ENCODE measurements around the gene NPAS3.

NPAS3 gene

DNA sequence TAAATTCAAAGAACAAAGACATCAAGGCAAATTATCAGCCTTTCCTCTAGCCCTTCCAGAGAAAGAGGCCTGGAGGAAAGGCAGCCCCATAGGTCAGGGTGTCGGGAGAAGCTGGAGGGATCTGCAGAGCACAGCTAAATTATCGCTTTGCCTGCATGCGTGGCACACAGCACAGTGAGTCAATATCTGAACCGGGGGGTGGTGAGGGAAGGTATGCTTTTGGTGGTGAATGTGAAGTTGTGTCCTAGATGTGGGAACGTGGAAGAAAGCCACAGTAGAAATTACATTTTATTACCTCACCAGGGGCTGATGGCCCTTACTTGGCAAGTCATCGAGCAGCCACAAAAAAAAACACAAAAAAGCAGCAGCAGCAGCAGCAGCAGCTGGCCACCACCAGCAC, 769.0 kb downstream of the NPAS3 start:
- no peak overlapping the region for H3K27ac ChIP-seq
- no peaks in the 10 kb centered on the region for H3K36me3 ChIP-seq (replicated peaks)
- no peaks in the 10 kb centered on the region for H3K27me3 ChIP-seq (replicated peaks)
- in situ Hi-C loops (cut with HindIII; ENCODE audit: low pct_ligation_motif_present, low sequenced_read_pairs): no loop called here
- TF ChIP-seq, protein P1, sequence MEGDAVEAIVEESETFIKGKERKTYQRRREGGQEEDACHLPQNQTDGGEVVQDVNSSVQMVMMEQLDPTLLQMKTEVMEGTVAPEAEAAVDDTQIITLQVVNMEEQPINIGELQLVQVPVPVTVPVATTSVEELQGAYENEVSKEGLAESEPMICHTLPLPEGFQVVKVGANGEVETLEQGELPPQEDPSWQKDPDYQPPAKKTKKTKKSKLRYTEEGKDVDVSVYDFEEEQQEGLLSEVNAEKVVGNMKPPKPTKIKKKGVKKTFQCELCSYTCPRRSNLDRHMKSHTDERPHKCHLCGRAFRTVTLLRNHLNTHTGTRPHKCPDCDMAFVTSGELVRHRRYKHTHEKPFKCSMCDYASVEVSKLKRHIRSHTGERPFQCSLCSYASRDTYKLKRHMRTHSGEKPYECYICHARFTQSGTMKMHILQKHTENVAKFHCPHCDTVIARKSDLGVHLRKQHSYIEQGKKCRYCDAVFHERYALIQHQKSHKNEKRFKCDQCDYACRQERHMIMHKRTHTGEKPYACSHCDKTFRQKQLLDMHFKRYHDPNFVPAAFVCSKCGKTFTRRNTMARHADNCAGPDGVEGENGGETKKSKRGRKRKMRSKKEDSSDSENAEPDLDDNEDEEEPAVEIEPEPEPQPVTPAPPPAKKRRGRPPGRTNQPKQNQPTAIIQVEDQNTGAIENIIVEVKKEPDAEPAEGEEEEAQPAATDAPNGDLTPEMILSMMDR (IDR thresholded peaks at IDR 0.05; ENCODE audit: low read depth, low read length, missing control alignments): no peak
- no peak overlapping the region for H3K4me3 ChIP-seq (ENCODE audit: low read depth, low read length)
- DNase-seq: no peak

DNA sequence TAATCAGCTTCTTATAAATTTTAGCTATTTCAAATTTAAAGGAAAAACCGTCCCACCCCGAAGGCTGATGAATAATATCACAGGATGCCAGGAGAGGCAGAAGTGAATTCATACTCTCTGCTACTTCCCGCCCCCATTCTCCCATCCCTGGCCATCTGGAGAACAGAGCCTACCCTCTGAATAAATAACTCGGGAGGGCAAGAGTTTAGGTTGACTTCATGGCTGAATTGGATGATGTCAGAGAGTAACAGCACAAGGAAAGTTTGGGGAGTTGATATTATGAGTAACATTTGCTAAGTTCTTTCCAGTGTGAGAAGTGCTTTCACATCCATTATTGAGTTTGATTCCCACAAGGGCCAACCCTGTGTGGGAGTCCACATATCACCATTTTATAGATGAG, 770.6 kb downstream of the NPAS3 start:
- no peaks in the 10 kb centered on the region for H3K36me3 ChIP-seq (replicated peaks)
- H3K27me3 ChIP-seq (replicated peaks): no peaks in the 10 kb centered on the region
- no peak overlapping the region for H3K4me3 ChIP-seq (ENCODE audit: low read depth, low read length)
- DNase-seq: no peak
- H3K27ac ChIP-seq: no peak overlapping the region
- in situ Hi-C loops (cut with HindIII; ENCODE audit: low pct_ligation_motif_present, low sequenced_read_pairs): no loop called here
- TF ChIP-seq, protein P1 (IDR thresholded peaks at IDR 0.05; ENCODE audit: low read depth, low read length, missing control alignments): no peak

DNA sequence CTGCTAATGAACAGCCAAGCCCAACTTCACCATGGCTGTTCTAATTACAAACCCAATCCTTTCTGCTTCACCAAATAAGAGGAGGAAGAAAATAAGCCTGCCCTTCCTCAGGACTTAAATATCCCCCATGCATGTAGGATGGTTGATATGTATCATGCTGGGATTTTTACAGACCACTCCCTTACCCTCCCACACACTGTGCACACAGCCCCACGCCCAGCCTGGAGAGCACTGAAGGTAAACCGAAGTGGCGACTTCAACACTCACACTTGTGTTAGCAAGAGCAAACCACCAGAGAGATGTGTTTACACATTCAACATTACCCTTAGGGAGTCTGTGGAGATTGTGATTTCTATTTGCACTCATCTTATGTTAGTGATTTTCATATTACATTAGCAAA, 771.0 kb downstream of the NPAS3 start:
- H3K4me3 ChIP-seq (ENCODE audit: low read depth, low read length): no peak overlapping the region
- H3K36me3 ChIP-seq (replicated peaks): no peaks in the 10 kb centered on the region
- H3K27me3 ChIP-seq (replicated peaks): no peaks in the 10 kb centered on the region
- H3K27ac ChIP-seq: no peak overlapping the region
- TF ChIP-seq, protein P1 (IDR thresholded peaks at IDR 0.05; ENCODE audit: low read depth, low read length, missing control alignments): no peak
- in situ Hi-C loops (cut with HindIII; ENCODE audit: low pct_ligation_motif_present, low sequenced_read_pairs): no loop called here
- DNase-seq: no peak

DNA sequence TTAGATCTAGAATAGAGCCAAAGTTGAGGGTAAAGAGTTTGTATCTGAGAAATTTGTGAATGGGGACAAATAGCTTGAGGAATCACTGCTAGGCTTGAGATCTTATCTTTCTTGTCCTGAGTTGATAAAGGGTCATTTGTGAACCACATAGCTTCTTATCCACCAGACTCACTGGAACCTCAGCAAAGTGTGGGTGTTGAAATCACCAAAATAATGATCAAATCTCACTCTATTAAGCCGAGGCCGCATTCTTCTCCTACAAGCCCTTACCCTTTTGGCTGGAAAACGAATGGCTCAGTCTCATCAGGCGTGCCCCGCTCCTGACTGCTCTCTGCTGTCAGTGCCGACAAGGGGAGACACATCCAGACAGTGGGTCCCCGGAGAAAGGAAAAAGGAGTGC, 771.6 kb downstream of the NPAS3 start:
- no peak overlapping the region for H3K4me3 ChIP-seq (ENCODE audit: low read depth, low read length)
- in situ Hi-C loops (cut with HindIII; ENCODE audit: low pct_ligation_motif_present, low sequenced_read_pairs): no loop called here
- no peak for DNase-seq
- no peaks in the 10 kb centered on the region for H3K36me3 ChIP-seq (replicated peaks)
- no peak overlapping the region for H3K27ac ChIP-seq
- TF ChIP-seq, protein P1 (IDR thresholded peaks at IDR 0.05; ENCODE audit: low read depth, low read length, missing control alignments): no peak
- no peaks in the 10 kb centered on the region for H3K27me3 ChIP-seq (replicated peaks)

DNA sequence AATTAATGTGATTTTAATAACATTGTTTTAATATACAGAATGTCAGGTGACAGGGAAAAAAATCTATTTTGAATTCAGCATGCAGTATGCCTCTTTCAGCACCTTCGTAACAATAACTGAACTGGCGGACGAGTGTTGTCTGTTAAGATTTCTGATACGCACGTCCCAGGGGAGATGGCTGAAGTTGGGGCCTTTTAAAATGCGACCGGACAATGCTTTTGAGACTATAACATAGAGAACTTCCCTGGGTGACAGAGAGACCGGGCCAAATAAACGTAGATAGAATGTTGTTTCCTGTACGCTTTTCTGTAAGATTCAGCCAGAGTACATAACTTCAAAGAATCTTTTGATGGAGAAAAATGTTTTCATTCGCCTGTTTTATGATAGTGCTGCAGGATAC, 772.5 kb downstream of the NPAS3 start:
- Histone ChIP-seq H3K27me3 (replicated peaks) (no peaks in the 10 kb centered on the region), H3K4me3 (ENCODE audit: low read depth, low read length) (no peak overlapping the region), H3K27ac (no peak overlapping the region), H3K36me3 (replicated peaks) (no peaks in the 10 kb centered on the region)
- in situ Hi-C loops (cut with HindIII; ENCODE audit: low pct_ligation_motif_present, low sequenced_read_pairs): no loop called here
- TF ChIP-seq, protein P1 (IDR thresholded peaks at IDR 0.05; ENCODE audit: low read depth, low read length, missing control alignments): no peak
- DNase-seq: no peak

DNA sequence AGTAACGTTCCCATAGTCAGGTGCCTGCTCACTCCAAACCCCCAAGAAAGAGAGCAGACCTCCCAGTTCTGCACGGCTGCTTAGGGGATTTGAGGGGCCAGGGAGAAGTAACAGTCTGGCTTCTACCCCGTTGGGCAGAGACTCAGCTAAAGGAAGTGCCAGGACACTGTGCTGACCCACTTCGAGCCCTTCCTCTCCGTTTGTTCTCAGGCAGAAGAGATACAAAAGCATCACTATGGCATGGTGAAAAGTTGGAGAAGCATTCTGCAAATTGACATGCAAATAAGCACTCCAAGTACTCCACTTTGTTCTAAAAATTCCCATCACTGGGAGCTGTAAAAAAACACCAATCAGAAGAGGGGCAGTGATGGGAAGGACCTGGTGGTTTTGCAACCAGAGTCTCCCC, 773.1 kb downstream of the NPAS3 start:
- H3K27ac ChIP-seq: no peak overlapping the region

More for the DNA sequence above, 773.1 kb downstream of the NPAS3 start:
- H3K4me3 ChIP-seq (ENCODE audit: low read depth, low read length): no peak overlapping the region
- in situ Hi-C loops (cut with HindIII; ENCODE audit: low pct_ligation_motif_present, low sequenced_read_pairs): no loop called here
- no peaks in the 10 kb centered on the region for H3K27me3 ChIP-seq (replicated peaks)
- TF ChIP-seq, protein P1 (IDR thresholded peaks at IDR 0.05; ENCODE audit: low read depth, low read length, missing control alignments): no peak
- no peaks in the 10 kb centered on the region for H3K36me3 ChIP-seq (replicated peaks)
- no peak for DNase-seq
